Astrocyte (in vitro differentiated cells and primary cell): Measurements from ENCODE around the gene GFM1.

ENCODE experiments used
- EZH2 ChIP-seq: IDR thresholded peaks from 2 replicates; pipeline ENCODE4 v1.6.1; 2012; ENCODE audit warnings: mild to moderate bottlenecking, low read length, inconsistent platforms; ENCODE audit not compliant: insufficient read depth
- TF ChIP-seq, protein P1 (sequence below): IDR thresholded peaks from 2 replicates; pipeline ENCODE4 v1.5.1; 2011; ENCODE audit warnings: low read depth, mild to moderate bottlenecking, inconsistent platforms, low read length, moderate library complexity; ENCODE audit not compliant: insufficient read depth

DNA sequence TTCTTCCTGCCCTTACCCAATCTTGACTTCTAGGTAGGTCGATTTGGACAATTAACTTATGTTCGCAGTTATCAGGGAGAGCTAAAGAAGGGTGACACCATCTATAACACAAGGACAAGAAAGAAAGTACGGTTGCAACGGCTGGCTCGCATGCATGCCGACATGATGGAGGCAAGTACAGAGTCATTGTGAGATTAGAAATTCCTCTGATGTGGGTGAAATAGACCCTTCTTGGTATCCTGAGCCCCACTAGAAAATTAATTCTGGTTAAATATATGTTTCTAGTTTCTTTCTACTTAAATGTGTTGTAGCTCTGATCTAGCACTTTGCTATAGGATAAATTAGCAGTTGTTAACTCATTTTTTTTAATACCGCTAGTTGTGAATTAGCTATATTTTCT lies 14.6 kb downstream of the GFM1 start:
- TF ChIP-seq, protein P1, sequence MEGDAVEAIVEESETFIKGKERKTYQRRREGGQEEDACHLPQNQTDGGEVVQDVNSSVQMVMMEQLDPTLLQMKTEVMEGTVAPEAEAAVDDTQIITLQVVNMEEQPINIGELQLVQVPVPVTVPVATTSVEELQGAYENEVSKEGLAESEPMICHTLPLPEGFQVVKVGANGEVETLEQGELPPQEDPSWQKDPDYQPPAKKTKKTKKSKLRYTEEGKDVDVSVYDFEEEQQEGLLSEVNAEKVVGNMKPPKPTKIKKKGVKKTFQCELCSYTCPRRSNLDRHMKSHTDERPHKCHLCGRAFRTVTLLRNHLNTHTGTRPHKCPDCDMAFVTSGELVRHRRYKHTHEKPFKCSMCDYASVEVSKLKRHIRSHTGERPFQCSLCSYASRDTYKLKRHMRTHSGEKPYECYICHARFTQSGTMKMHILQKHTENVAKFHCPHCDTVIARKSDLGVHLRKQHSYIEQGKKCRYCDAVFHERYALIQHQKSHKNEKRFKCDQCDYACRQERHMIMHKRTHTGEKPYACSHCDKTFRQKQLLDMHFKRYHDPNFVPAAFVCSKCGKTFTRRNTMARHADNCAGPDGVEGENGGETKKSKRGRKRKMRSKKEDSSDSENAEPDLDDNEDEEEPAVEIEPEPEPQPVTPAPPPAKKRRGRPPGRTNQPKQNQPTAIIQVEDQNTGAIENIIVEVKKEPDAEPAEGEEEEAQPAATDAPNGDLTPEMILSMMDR: no peak
- TF ChIP-seq EZH2: no peak
